GM18870 (cell line): ENCODE results near the gene MYH3.
"Not testable (repeated sequence)": the region's sequence is repeated elsewhere in the genome, so short reads cannot be mapped to it uniquely, and the experiment has no call there.

Experiments
- ATAC-seq: cut with Tn5 transposase; IDR thresholded peaks from one replicate; pipeline ENCODE4 v1.9.1; 2021; ENCODE audit warnings: moderate library complexity; ENCODE audit not compliant: unreplicated experiment

The MYH3 gene

GRCh38 chr17:10657148-10657547, at the start of gene MYH3:
Gene MYH3, minus strand, starts transcription at chr17:10657309. Its CDS starts 2,245 bp downstream, at chr17:10655064.
- ATAC-seq: no peak

GRCh38 chr17:10705727-10706126, 48.6 kb upstream of the MYH3 start:
- no peak for ATAC-seq

GRCh38 chr17:10702574-10702973, 45.5 kb upstream of the MYH3 start:
- ATAC-seq: no peak

GRCh38 chr17:10699856-10700255, 42.7 kb upstream of the MYH3 start:
- no peak for ATAC-seq

- ATAC-seq: no peak
Observed at GRCh38 chr17:10698096-10698818, 41.1 kb upstream of the MYH3 start.

- peak; percentile 94 for ATAC-seq
Observed at GRCh38 chr17:10697092-10698081, 40.3 kb upstream of the MYH3 start, which contains the start of the genes ADPRM and SCO1. Gene ADPRM, plus strand, starts transcription at chr17:10697594. Its CDS starts 7,333 bp downstream, at chr17:10704927. Gene SCO1, minus strand, starts transcription at chr17:10697533. Its CDS starts 26 bp downstream, at chr17:10697507.

GRCh38 chr17:10695875-10696407, 38.8 kb upstream of the MYH3 start:
- ATAC-seq: not testable (repeated sequence)

GRCh38 chr17:10687499-10687898, 30.4 kb upstream of the MYH3 start:
- ATAC-seq: no peak

GRCh38 chr17:10683853-10684252, 26.7 kb upstream of the MYH3 start:
- no peak for ATAC-seq

- ATAC-seq: no peak
Observed at GRCh38 chr17:10681866-10682446, 24.8 kb upstream of the MYH3 start.

- ATAC-seq: no peak
Observed at GRCh38 chr17:10674704-10675103, 17.6 kb upstream of the MYH3 start.

GRCh38 chr17:10673312-10673711, 16.2 kb upstream of the MYH3 start:
- no peak for ATAC-seq

- ATAC-seq: no peak
Observed at GRCh38 chr17:10668775-10669174, 11.7 kb upstream of the MYH3 start.

- no peak for ATAC-seq
Observed at GRCh38 chr17:10666906-10667305, 9.8 kb upstream of the MYH3 start.

- no peak for ATAC-seq
Observed at GRCh38 chr17:10664571-10664970, 7.5 kb upstream of the MYH3 start.

GRCh38 chr17:10663231-10663630, 6.1 kb upstream of the MYH3 start:
- ATAC-seq: no peak

GRCh38 chr17:10661437-10661836, 4.3 kb upstream of the MYH3 start:
- no peak for ATAC-seq

- ATAC-seq: no peak
Observed at GRCh38 chr17:10657879-10658278, 770 bp upstream of the MYH3 start.

GRCh38 chr17:10653987-10654386, 3.1 kb downstream of the MYH3 start:
- ATAC-seq: no peak

GRCh38 chr17:10652984-10653659, 4.0 kb downstream of the MYH3 start:
- ATAC-seq: no peak
